Liver (tissue), 2 donors: ENCODE data around the gene RUNX1.

Experiments used
- TF ChIP-seq, protein P1 (sequence below): fragments of 150-350 bp; IDR thresholded peaks from 2 replicates; pipeline ENCODE4 v1.5.1; 2017; ENCODE audit warnings: improper control_type of control experiment, low read depth, low read length; ENCODE audit not compliant: missing input control
- TF ChIP-seq, protein P2 (sequence below): IDR thresholded peaks from 2 replicates; pipeline ENCODE4 v1.6.1; 2016; ENCODE audit warnings: antibody characterized with exemption
- donor health status: healthy.

DNA sequence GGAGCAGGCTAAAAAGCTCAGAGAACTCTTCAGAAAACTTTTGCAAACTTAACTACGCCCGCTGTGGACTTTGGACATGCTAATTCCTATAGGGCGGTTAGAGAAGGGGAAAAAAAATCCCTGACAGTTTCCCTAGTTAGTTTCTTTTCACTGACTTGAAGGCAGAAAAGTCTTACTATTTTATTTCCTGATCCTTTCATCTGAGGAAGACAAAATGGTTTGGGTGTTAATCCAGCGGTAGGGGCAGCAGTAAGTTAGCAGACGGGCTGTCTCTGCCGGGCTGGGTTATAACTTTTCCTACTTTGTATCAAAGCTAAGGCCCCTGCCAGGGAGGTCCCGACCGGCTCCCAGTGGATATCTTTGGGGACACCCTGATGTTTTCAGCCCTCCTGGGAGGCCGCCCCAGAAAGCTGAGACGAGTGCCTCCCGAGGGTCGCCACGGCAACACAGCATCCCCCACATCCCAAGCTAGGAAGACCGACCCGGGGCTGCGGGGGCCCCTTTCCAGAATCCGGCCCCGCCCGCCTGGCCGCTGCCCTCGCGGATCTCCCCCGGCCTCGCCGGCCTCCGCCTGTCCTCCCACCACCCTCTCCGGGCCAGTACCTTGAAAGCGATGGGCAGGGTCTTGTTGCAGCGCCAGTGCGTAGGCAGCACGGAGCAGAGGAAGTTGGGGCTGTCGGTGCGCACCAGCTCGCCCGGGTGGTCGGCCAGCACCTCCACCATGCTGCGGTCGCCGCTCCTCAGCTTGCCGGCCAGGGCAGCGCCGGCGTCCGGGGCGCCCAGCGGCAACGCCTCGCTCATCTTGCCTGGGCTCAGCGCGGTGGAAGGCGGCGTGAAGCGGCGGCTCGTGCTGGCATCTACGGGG is 162.6 kb downstream of the RUNX1 start:
- TF ChIP-seq, protein P1, sequence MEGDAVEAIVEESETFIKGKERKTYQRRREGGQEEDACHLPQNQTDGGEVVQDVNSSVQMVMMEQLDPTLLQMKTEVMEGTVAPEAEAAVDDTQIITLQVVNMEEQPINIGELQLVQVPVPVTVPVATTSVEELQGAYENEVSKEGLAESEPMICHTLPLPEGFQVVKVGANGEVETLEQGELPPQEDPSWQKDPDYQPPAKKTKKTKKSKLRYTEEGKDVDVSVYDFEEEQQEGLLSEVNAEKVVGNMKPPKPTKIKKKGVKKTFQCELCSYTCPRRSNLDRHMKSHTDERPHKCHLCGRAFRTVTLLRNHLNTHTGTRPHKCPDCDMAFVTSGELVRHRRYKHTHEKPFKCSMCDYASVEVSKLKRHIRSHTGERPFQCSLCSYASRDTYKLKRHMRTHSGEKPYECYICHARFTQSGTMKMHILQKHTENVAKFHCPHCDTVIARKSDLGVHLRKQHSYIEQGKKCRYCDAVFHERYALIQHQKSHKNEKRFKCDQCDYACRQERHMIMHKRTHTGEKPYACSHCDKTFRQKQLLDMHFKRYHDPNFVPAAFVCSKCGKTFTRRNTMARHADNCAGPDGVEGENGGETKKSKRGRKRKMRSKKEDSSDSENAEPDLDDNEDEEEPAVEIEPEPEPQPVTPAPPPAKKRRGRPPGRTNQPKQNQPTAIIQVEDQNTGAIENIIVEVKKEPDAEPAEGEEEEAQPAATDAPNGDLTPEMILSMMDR: no peak
- TF ChIP-seq, protein P2, sequence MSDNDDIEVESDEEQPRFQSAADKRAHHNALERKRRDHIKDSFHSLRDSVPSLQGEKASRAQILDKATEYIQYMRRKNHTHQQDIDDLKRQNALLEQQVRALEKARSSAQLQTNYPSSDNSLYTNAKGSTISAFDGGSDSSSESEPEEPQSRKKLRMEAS: no peak
